MM.1S (cell line): ENCODE measurements around the gene PPP1R9A.

ENCODE experiments used
- DNase-seq: peaks from one replicate; pipeline ENCODE4 v3.0.0-alpha.2; 2015
- H2AFZ ChIP-seq: fragments of 300-600 bp; sonication (generic); 2 replicates; pipeline ENCODE4 v1.6.0; 2016; ENCODE audit warnings: antibody characterized with exemption, low read length
- H3F3A ChIP-seq: fragments of 300-600 bp; sonication (generic); 2 replicates; pipeline ENCODE4 v1.6.1; 2016; ENCODE audit warnings: mild to moderate bottlenecking, antibody characterized with exemption, low read length, moderate library complexity, mixed read lengths; ENCODE audit not compliant: insufficient read depth
- H3K27ac ChIP-seq: fragments of 300-600 bp; sonication (generic); 2 replicates; pipeline ENCODE4 v1.5.1; 2016; ENCODE audit warnings: mild to moderate bottlenecking, low read length
- H3K27me3 ChIP-seq: fragments of 300-600 bp; sonication (generic); replicated peaks from 2 replicates; pipeline ENCODE4 v1.6.0; 2016; ENCODE audit warnings: low read length; ENCODE audit not compliant: insufficient read depth
- H3K36me3 ChIP-seq: fragments of 300-600 bp; sonication (generic); replicated peaks from 2 replicates; pipeline ENCODE4 v1.6.1; 2016; ENCODE audit warnings: mild to moderate bottlenecking, low read length, mixed read lengths; ENCODE audit not compliant: insufficient read depth
- H3K4me1 ChIP-seq: fragments of 300-600 bp; sonication (generic); 2 replicates; pipeline ENCODE4 v1.6.1; 2016; ENCODE audit warnings: low read length, mixed read lengths
- H3K4me2 ChIP-seq: fragments of 300-600 bp; sonication (generic); 2 replicates; pipeline ENCODE4 v1.6.0; 2016; ENCODE audit warnings: low read depth, low read length
- H3K4me3 ChIP-seq: fragments of 300-600 bp; sonication (generic); 2 replicates; pipeline ENCODE4 v1.5.1; 2016; ENCODE audit warnings: low read length, mixed read lengths
- H3K79me2 ChIP-seq: fragments of 300-600 bp; sonication (generic); 2 replicates; pipeline ENCODE4 v1.6.1; 2016; ENCODE audit warnings: mixed run types, low read length, mixed read lengths
- H3K9ac ChIP-seq: fragments of 300-600 bp; sonication (generic); 2 replicates; pipeline ENCODE4 v1.6.1; 2016; ENCODE audit warnings: low read length, mixed read lengths
- H3K9me2 ChIP-seq: fragments of 300-600 bp; sonication (generic); replicated peaks from 2 replicates; pipeline ENCODE4 v1.6.1; 2016; ENCODE audit warnings: mild to moderate bottlenecking, low read length, mixed read lengths; ENCODE audit not compliant: insufficient read depth
- H3K9me3 ChIP-seq: fragments of 300-600 bp; sonication (generic); replicated peaks from 2 replicates; pipeline ENCODE4 v1.6.1; 2016; ENCODE audit warnings: mild to moderate bottlenecking, low read length, mixed read lengths; ENCODE audit not compliant: insufficient read depth
- H4K20me1 ChIP-seq: fragments of 300-600 bp; sonication (generic); 2 replicates; pipeline ENCODE4 v1.6.1; 2016; ENCODE audit warnings: mild to moderate bottlenecking, low read length, moderate library complexity, mixed read lengths; ENCODE audit not compliant: insufficient read depth
- EZH2 ChIP-seq: fragments of 300-600 bp; sonication (generic); optimal IDR thresholded peaks from 2 replicates; pipeline ENCODE3; 2017; ENCODE audit warnings: low read depth, mild to moderate bottlenecking, antibody characterized with exemption, low read length, mixed read lengths
- EZH2phosphoT487 ChIP-seq: fragments of 300-600 bp; sonication (generic); IDR thresholded peaks from 2 replicates; pipeline ENCODE4 v1.6.1; 2018; ENCODE audit warnings: antibody characterized with exemption, low read length
- TF ChIP-seq, protein P1 (sequence below): fragments of 300-600 bp; sonication (generic); IDR thresholded peaks from 2 replicates; pipeline ENCODE4 v1.5.1; 2016; ENCODE audit warnings: antibody characterized with exemption, low read length, mixed read lengths

PPP1R9A gene

GRCh38 chr7:95066737-95067530 is 159.5 kb downstream of the PPP1R9A start:
- no peaks in the 10 kb centered on the region for H3K4me1 ChIP-seq
- no peak overlapping the region for H3K9ac ChIP-seq
- H3F3A ChIP-seq: no peaks in the 10 kb centered on the region
- H3K27ac ChIP-seq: no peak overlapping the region
- no peaks in the 10 kb centered on the region for H3K27me3 ChIP-seq
- no peaks in the 10 kb centered on the region for H3K36me3 ChIP-seq
- no peaks in the 10 kb centered on the region for H3K79me2 ChIP-seq
- H3K4me3 ChIP-seq: no peak overlapping the region
- H3K4me2 ChIP-seq: no peak overlapping the region
- DNase-seq: no peak
- no peak overlapping the region for H2AFZ ChIP-seq
- H3K9me2 ChIP-seq: no peaks in the 10 kb centered on the region
- H3K9me3 ChIP-seq: no peaks in the 10 kb centered on the region
- H4K20me1 ChIP-seq: no peaks in the 10 kb centered on the region; the same call in 1 of the 2 replicates
- TF ChIP-seq EZH2 (no peak), EZH2phosphoT487 (no peak)
- TF ChIP-seq, protein P1, sequence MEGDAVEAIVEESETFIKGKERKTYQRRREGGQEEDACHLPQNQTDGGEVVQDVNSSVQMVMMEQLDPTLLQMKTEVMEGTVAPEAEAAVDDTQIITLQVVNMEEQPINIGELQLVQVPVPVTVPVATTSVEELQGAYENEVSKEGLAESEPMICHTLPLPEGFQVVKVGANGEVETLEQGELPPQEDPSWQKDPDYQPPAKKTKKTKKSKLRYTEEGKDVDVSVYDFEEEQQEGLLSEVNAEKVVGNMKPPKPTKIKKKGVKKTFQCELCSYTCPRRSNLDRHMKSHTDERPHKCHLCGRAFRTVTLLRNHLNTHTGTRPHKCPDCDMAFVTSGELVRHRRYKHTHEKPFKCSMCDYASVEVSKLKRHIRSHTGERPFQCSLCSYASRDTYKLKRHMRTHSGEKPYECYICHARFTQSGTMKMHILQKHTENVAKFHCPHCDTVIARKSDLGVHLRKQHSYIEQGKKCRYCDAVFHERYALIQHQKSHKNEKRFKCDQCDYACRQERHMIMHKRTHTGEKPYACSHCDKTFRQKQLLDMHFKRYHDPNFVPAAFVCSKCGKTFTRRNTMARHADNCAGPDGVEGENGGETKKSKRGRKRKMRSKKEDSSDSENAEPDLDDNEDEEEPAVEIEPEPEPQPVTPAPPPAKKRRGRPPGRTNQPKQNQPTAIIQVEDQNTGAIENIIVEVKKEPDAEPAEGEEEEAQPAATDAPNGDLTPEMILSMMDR: no peak

GRCh38 chr7:95088536-95089215 is 181.3 kb downstream of the PPP1R9A start:
- H3K27ac ChIP-seq: no peak overlapping the region
- H3K4me3 ChIP-seq: no peak overlapping the region
- no peaks in the 10 kb centered on the region for H3K27me3 ChIP-seq
- no peaks in the 10 kb centered on the region for H3K9me3 ChIP-seq
- no peaks in the 10 kb centered on the region for H3K9me2 ChIP-seq
- no peaks in the 10 kb centered on the region for H3F3A ChIP-seq
- H3K9ac ChIP-seq: no peak overlapping the region
- DNase-seq: no peak
- TF ChIP-seq EZH2phosphoT487: no peak
- no peak for TF ChIP-seq EZH2
- TF ChIP-seq, protein P1: no peak
- no peaks in the 10 kb centered on the region for H4K20me1 ChIP-seq
- H3K36me3 ChIP-seq: no peaks in the 10 kb centered on the region
- no peak overlapping the region for H3K4me2 ChIP-seq
- H3K79me2 ChIP-seq: no peaks in the 10 kb centered on the region
- no peaks in the 10 kb centered on the region for H3K4me1 ChIP-seq
- H2AFZ ChIP-seq: no peak overlapping the region

GRCh38 chr7:95089414-95090315 is 182.3 kb downstream of the PPP1R9A start:
- H3F3A ChIP-seq: no peaks in the 10 kb centered on the region
- no peaks in the 10 kb centered on the region for H3K79me2 ChIP-seq
- no peak overlapping the region for H3K4me2 ChIP-seq
- DNase-seq: no peak
- no peaks in the 10 kb centered on the region for H3K4me1 ChIP-seq
- no peaks in the 10 kb centered on the region for H3K36me3 ChIP-seq
- H4K20me1 ChIP-seq: no peaks in the 10 kb centered on the region
- no peaks in the 10 kb centered on the region for H3K27me3 ChIP-seq
- H3K27ac ChIP-seq: no peak overlapping the region
- TF ChIP-seq EZH2 (no peak), EZH2phosphoT487 (no peak)
- TF ChIP-seq, protein P1: no peak
- no peaks in the 10 kb centered on the region for H3K9me3 ChIP-seq
- H3K9me2 ChIP-seq: no peaks in the 10 kb centered on the region
- H3K9ac ChIP-seq: no peak overlapping the region
- no peak overlapping the region for H3K4me3 ChIP-seq
- no peak overlapping the region for H2AFZ ChIP-seq
